Uterus (tissue), 4 donors: ENCODE measurements around the gene COX4I1. TPM values are rescaled to one million over a fixed set of nuclear protein-coding genes. Genes with fewer than 3 reads are reported as not detected.

Experiments used
- DNase-seq, 2 donors: peaks; one replicate each; pipeline ENCODE4 v3.0.0-alpha.2; 2019 to 2020
- H3K27ac ChIP-seq, 2 donors: fragments of 200-600 bp; sonication (generic); 1 replicate in 1 of 2; 2 replicates in 1 of 2; pipeline ENCODE4 v1.5.1; 2016 to 2018
- H3K27me3 ChIP-seq, 2 donors: fragments of 200-600 bp; sonication (generic); one replicate each; pipeline ENCODE4 v1.5.1; 2018 to 2019; ENCODE audit warnings: control low read depth in 1 of 2
- H3K36me3 ChIP-seq, 2 donors: fragments of 200-600 bp; sonication (generic); one replicate each; pipeline ENCODE4 v1.5.1; 2019; ENCODE audit warnings: control low read depth in 1 of 2
- H3K4me1 ChIP-seq, 2 donors: fragments of 200-600 bp; sonication (generic); one replicate each; pipeline ENCODE4 v1.5.1; 2018 to 2019; ENCODE audit warnings: control low read depth in 1 of 2
- H3K4me3 ChIP-seq, 2 donors: fragments of 200-600 bp; sonication (generic); 1 replicate in 1 of 2; 2 replicates in 1 of 2; pipeline ENCODE4 v1.5.1; 2018 to 2019; ENCODE audit warnings: mild to moderate bottlenecking in 1 of 2
- H3K9me3 ChIP-seq, 2 donors: fragments of 200-600 bp; sonication (generic); one replicate each; pipeline ENCODE4 v1.5.1; 2019; ENCODE audit warnings: control low read depth in 1 of 2
- POLR2A ChIP-seq, 2 donors: fragments of 450-650 bp; IDR thresholded peaks; one replicate each; pipeline ENCODE4 v1.6.1; 2016; ENCODE audit warnings: antibody characterized with exemption in 2 of 2, mild to moderate bottlenecking in 1 of 2, moderate library complexity in 1 of 2
- intact Hi-C: fragments of 100-400 bp; cut with DNase I; formaldehyde crosslinking; loops from one replicate; pipeline ENCODE4 v1.15.1; 2023; ENCODE audit warnings: low total_unique reads
- total RNA-seq, 4 donors: library from RNA; depleted of rRNA in 3 of 4; stranded (reverse); fragments of >200 nt in 3 of 4; gene quantifications; one replicate each; pipeline versions ENCODE4 v1.1.0 to v1.2.4, GENCODE V29; 2014 to 2023
- TF ChIP-seq, protein P1 (sequence below), 4 experiments: fragments of 200-600 bp in 2 of 4; fragments of 450-650 bp in 2 of 4; sonication (generic) in 2 of 4; IDR thresholded peaks; one replicate each; pipeline ENCODE4 v1.5.1; 2016 to 2019; ENCODE audit warnings: antibody characterized with exemption in 4 of 4, mild to moderate bottlenecking in 2 of 4, moderate library complexity in 1 of 4
- donor health status: DM: yes; HTN: yes; CAD: no.

Gene COX4I1
- total RNA-seq, 4 donors from 2014 or later: 199 to 836 (median 287) TPM

DNA sequence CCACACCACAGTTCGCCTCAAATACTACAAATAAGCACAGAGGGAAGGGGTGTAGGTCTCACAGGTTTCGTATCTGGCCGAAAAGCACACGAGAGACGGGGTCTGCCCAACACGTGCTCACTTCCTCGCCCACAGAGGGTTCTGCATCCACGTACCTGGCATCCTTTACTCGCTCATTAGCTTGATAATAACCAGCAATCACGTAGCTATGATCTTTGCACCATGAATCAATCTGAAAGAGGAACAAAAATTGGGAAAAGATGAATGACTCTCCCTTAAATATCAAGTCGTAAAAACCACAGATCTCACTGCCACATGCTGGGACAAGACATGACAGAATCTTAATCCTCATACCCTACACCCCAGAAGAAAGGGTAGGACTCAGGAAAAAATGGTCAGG lies 10.7 kb upstream of the COX4I1 start:
- Histone ChIP-seq H3K36me3 (no peaks in the 10 kb centered on the region), H3K27ac (no peak overlapping the region), H3K27me3 (no peaks in the 10 kb centered on the region), H3K9me3 (no peaks in the 10 kb centered on the region), H3K4me1 (no peaks in the 10 kb centered on the region), H3K4me3 (no peak overlapping the region)
- intact Hi-C loops: no loop called here
- no peak for DNase-seq
- TF ChIP-seq, protein P1, sequence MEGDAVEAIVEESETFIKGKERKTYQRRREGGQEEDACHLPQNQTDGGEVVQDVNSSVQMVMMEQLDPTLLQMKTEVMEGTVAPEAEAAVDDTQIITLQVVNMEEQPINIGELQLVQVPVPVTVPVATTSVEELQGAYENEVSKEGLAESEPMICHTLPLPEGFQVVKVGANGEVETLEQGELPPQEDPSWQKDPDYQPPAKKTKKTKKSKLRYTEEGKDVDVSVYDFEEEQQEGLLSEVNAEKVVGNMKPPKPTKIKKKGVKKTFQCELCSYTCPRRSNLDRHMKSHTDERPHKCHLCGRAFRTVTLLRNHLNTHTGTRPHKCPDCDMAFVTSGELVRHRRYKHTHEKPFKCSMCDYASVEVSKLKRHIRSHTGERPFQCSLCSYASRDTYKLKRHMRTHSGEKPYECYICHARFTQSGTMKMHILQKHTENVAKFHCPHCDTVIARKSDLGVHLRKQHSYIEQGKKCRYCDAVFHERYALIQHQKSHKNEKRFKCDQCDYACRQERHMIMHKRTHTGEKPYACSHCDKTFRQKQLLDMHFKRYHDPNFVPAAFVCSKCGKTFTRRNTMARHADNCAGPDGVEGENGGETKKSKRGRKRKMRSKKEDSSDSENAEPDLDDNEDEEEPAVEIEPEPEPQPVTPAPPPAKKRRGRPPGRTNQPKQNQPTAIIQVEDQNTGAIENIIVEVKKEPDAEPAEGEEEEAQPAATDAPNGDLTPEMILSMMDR (IDR thresholded peaks at IDR 0.05): no peak
- TF ChIP-seq POLR2A (IDR thresholded peaks at IDR 0.05): no peak

DNA sequence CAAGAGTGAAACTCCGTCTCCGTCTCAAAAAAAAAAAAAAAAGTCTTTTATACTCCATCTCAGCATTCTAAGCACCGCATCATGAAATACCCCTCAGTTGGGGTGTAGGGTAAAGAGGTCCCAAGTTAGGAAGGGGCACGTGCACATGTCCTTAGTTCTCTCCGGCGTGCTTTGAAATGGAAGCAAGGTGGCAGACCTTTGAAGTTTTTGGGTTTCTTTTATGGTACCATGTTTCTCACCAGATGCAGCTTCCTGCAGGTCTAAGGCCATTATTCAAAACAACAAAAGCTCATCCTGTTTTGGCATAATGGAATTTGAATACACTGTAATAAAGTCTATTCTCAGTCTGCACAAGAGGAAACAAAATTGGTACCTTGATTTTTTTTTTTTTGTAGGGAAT lies 9.7 kb upstream of the COX4I1 start:
- TF ChIP-seq, protein P1 (IDR thresholded peaks at IDR 0.05): no peak
- no peak for TF ChIP-seq POLR2A (IDR thresholded peaks at IDR 0.05)
- no peak overlapping the region for H3K4me3 ChIP-seq
- H3K4me1 ChIP-seq: no peaks in the 10 kb centered on the region
- H3K36me3 ChIP-seq: no peaks in the 10 kb centered on the region
- intact Hi-C loops: no loop called here
- no peak overlapping the region for H3K27ac ChIP-seq
- H3K27me3 ChIP-seq: no peaks in the 10 kb centered on the region
- no peaks in the 10 kb centered on the region for H3K9me3 ChIP-seq
- DNase-seq: no peak

DNA sequence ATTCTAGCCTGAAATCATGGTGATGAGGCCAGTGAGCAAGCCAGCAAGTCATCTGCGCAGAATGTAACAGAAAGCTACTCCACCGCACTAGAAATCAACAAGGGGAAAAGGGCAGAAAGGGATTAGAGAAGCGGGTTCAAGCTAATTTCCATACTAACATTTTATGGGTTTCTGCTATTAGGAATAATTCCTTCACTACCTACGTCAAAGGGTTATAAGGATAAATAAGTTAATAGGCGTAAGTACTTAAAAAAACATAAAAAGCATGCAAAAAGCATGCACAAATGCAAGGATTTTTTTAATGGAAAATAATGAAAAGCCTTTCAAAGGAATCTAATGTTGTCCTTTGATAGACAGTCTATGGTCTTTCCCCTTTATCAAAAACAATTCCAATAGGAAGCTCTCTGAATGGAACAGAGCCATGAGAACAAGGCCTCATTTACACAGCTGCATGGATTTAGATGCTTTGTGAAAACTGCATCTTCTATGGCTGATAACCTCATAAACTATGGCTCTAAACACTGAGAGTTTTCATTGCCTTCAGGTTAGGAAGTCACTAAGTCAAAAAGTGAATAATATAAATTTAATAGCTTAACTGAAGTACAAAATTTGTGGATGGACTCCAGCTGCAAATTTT lies 5.7 kb upstream of the COX4I1 start:
- H3K27me3 ChIP-seq: no peaks in the 10 kb centered on the region
- no peaks in the 10 kb centered on the region for H3K9me3 ChIP-seq
- no peak overlapping the region for H3K27ac ChIP-seq
- no peaks in the 10 kb centered on the region for H3K36me3 ChIP-seq
- no peak for DNase-seq
- TF ChIP-seq, protein P1 (IDR thresholded peaks at IDR 0.05): no peak
- no peak for TF ChIP-seq POLR2A (IDR thresholded peaks at IDR 0.05)
- H3K4me3 ChIP-seq: no peak overlapping the region
- intact Hi-C loops: no loop called here
- H3K4me1 ChIP-seq: peaks cover 5 to 8% of the 10 kb centered on the region in 2 donors

DNA sequence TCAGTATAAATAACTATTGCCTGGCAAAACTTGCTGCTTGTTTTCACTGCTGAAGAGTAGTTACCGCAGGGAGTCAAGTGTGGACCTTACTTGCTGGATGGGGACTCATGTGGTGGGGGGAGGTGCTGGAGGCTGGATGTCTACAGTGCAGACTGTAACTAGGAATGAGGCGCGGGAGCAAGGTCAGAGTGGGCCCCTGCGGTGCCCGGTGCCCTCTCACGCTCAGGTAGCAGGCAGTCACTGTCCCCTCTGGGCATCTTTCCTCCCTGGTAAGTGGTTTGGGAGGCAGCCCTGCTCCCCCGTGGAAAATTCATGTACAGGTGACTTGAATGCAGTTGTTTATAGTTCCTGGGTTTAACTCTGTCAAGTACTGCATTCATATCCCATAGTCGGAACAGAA lies 4.8 kb upstream of the COX4I1 start:
- DNase-seq: no peak
- Histone ChIP-seq H3K27ac (no peak overlapping the region), H3K4me1 (peaks cover 5 to 9% of the 10 kb centered on the region in 2 donors), H3K36me3 (no peaks in the 10 kb centered on the region), H3K27me3 (no peaks in the 10 kb centered on the region), H3K9me3 (no peaks in the 10 kb centered on the region), H3K4me3 (no peak overlapping the region)
- intact Hi-C loops: no loop called here
- no peak for TF ChIP-seq POLR2A (IDR thresholded peaks at IDR 0.05)
- TF ChIP-seq, protein P1 (IDR thresholded peaks at IDR 0.05): no peak

GRCh38 chr16:85796152-85796551 lies 3.3 kb upstream of the COX4I1 start:
- H3K4me1 ChIP-seq: peaks cover 5 to 17% of the 10 kb centered on the region in 2 donors
- intact Hi-C loops: no loop called here
- no peaks in the 10 kb centered on the region for H3K36me3 ChIP-seq
- no peak for DNase-seq
- no peaks in the 10 kb centered on the region for H3K27me3 ChIP-seq
- no peak overlapping the region for H3K4me3 ChIP-seq
- H3K9me3 ChIP-seq: no peaks in the 10 kb centered on the region
- TF ChIP-seq, protein P1 (IDR thresholded peaks at IDR 0.05): no peak
- no peak overlapping the region for H3K27ac ChIP-seq
